HCT116 (cell line): ENCODE data around the gene ATCAY.
A peak's percentile ranks its signal among the peaks of the same experiment; 100 is the strongest.

Source experiments
- CBX3 ChIP-seq: IDR thresholded peaks from 2 replicates; pipeline ENCODE4 v1.6.1; 2012; ENCODE audit warnings: low read depth
- CTCF ChIP-seq, 3 experiments: fragments of 200-600 bp in 1 of 3; sonication (generic) in 1 of 3; IDR thresholded peaks in 2 of 3; conservative IDR thresholded peaks in 1 of 3; 2 replicates each; pipeline ENCODE4 v1.5.1; 2012 to 2017; ENCODE audit warnings: low read depth in 2 of 3, low read length in 2 of 3, antibody characterized with exemption in 1 of 3, borderline replicate concordance in 1 of 3, control low read depth in 1 of 3, mild to moderate bottlenecking in 1 of 3, mixed read lengths in 1 of 3, mixed run types in 1 of 3, moderate library complexity in 1 of 3; ENCODE audit not compliant: insufficient read depth in 1 of 3
- EGR1 ChIP-seq: IDR thresholded peaks from 2 replicates; pipeline ENCODE4 v1.6.1; 2012; ENCODE audit warnings: low read depth
- ELF1 ChIP-seq: IDR thresholded peaks from 2 replicates; pipeline ENCODE4 v1.6.1; 2012; ENCODE audit warnings: low read depth, borderline replicate concordance
- EZH2 ChIP-seq: fragments of 200-600 bp; sonication (generic); IDR thresholded peaks from 2 replicates; pipeline ENCODE4 v1.6.1; 2017; ENCODE audit warnings: antibody characterized with exemption, mixed run types
- EZH2phosphoT487 ChIP-seq: fragments of 200-600 bp; IDR thresholded peaks from 2 replicates; pipeline ENCODE4 v1.6.1; 2018; ENCODE audit warnings: antibody characterized with exemption, borderline replicate concordance
- POLR2A ChIP-seq: IDR thresholded peaks from 2 replicates; pipeline ENCODE4 v1.7.0; 2011; ENCODE audit warnings: borderline replicate concordance; ENCODE audit not compliant: insufficient read depth, insufficient read length; ENCODE audit errors: extremely low read depth
- POLR2AphosphoS5 ChIP-seq: IDR thresholded peaks from 2 replicates; pipeline ENCODE4 v1.6.1; 2011; ENCODE audit warnings: mild to moderate bottlenecking, low read depth, low read length, moderate library complexity
- RAD21 ChIP-seq: IDR thresholded peaks from 2 replicates; pipeline ENCODE4 v1.6.1; 2012; ENCODE audit warnings: low read depth, mild to moderate bottlenecking
- REST ChIP-seq: IDR thresholded peaks from 2 replicates; pipeline ENCODE4 v1.6.1; 2012; ENCODE audit warnings: low read depth
- SP1 ChIP-seq: IDR thresholded peaks from 2 replicates; pipeline ENCODE4 v1.6.1; 2012; ENCODE audit warnings: low read depth
- ZNF274 ChIP-seq: fragments of 200-500 bp; sonication (Bioruptor generic); IDR thresholded peaks from 2 replicates; pipeline ENCODE4 v1.6.1; 2014; ENCODE audit warnings: mild to moderate bottlenecking, low read depth, low read length, inconsistent platforms

GRCh38 chr19:3898426-3898825, 17.9 kb downstream of the ATCAY start:
- TF ChIP-seq CTCF (IDR thresholded peaks at IDR 0.05 in 2 of 3, conservative IDR thresholded peaks at IDR 0.05 in 1 of 3; ENCODE audit: borderline replicate concordance in 1 of 3, insufficient read depth in 1 of 3, low read depth in 2 of 3, low read length in 2 of 3): no peak
- no peak for TF ChIP-seq REST
- TF ChIP-seq SP1: no peak
- no peak for TF ChIP-seq EZH2phosphoT487
- TF ChIP-seq ZNF274: no peak
- TF ChIP-seq EGR1: no peak
- TF ChIP-seq RAD21: no peak
- TF ChIP-seq ELF1: no peak
- TF ChIP-seq EZH2: no peak
- TF ChIP-seq POLR2A: no peak
- 0 out of 2 replicates have a peak, but pooled peaks have one; percentile 30 for TF ChIP-seq CBX3
- TF ChIP-seq POLR2AphosphoS5: no peak
